Inflammatory macrophage (primary cell): Measurements from ENCODE around the gene SRP14.
A peak's percentile ranks its signal among the peaks of the same experiment; 100 is the strongest.

Experiments
- DNase-seq, 2 donors: peaks; one replicate each; pipeline ENCODE4 v3.0.0-alpha.2; 2020 to 2022

The SRP14 gene

DNA sequence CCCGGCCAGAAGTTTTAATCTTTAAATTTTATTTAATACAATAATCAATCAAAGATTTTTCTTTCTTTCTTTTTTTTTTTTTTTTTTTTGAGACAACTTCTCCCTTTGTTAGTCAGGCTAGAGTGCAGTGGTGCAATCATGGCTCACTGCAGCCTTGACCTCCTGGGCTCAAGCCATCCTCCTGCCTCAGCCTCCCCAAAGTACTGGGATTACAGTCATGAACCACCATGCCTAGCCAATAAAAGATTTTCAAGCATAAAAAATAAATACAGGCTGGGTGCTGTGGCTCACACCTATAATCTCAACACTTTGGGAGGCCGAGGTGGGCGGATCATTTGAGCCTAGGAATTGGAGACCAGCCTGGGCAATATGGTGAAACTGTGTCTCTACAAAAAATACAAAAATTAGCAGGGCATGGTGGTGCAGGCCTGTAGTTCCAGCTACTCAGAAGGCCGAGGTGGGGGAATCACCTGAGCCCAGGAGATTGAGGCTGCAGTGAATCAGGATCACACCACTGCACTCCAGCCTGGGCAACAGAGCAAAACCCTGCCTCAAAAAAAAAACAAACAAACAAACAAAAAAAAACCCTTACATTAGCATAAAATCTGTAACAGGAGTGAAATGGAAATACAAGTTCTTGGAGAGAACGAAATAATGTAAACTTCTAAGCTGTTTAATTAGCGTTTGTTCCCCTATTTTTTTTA, 29.1 kb upstream of the SRP14 start:
- no peak for DNase-seq

DNA sequence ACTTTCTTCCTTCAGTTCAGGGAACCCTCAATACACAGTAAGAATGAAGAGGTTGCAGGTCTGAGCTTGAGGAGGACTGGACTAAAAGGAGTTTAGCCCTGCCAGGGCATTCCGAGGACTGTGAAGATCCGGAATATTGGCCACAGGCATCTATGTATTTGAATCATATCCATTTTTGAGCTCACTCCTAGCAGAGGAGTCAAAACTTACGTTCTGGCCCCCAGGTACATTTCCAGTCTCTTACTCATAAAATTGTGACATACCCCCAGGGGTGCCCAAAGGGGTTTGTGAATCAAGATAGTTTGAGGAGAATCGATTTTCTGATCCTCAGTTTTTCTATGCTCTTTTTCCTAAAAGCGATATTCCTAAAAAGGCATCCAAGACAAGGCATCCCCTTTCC, 27.6 kb upstream of the SRP14 start:
- DNase-seq, result no peak

DNA sequence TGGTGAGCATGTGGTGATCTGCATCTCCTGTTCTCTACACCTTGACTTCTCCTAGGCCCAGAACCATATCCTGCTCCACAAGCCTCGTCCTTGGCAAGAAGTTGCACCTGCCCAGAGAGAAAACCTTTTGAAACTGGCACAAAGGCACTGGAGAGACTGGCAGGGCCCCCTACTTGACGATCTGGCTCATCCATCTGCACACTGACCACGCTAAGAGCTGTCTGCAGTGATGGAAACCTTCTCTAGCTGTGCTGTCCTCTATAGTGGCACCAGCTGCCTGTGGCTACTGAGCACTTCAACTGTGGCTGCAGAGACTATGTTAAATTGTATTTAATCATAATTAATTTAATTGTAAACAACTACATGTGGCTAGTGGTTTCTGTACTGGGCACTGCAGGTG, 26.2 kb upstream of the SRP14 start:
- no peak for DNase-seq

DNA sequence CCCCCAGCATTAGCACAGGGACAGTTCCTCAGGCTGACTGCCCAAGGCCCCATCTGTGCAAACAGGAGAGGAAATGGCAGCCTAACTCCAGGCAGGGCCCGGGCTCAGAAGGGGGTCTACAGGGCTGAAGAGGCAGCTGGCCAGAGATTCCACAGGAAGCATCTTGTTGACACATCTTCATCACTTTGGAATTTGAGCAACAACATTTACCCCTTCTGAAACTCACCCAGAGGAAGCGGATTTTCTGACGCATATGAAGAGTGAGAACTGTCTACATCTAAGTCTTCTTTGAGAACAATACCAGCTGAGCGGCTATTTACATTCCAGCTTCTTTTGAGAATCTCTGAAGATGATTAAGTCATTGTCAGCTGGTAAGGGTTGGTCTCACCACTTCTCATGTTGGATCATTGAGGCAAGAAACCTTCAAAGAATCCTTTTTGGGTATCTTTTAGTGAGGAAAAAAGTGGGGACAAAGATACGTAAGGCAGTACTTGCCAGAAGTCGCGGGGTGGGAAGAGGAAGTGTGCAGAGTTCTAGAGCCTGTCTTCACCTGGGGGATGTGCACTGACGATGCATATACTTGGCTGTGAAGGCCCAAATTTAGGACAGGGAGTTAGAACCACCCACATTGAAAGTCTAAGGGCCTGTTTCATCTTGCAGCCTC, 25.4 kb upstream of the SRP14 start:
- peak in 1 of 2 donors; percentile 65 for DNase-seq

DNA sequence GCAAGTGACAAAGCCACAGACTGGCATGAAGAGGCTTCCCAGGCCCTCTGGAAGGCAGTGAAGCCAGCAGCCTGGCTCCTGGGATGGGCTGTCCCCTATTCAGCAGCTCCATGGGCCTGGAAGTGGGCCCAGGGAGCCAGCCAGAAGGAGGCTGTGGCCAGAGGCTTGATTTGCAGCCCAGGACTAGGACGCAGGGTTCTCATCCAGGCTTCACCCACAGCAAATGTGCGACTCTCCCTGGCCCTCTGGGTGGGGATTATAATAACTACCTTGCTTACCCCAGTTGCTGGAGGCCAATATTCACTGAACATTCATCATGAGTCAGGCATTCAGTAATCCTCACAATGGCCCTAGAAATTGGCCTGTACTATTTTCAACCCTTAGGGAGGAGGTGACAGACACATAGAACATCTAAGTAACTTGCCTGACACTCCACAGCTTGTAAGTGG, 24.6 kb upstream of the SRP14 start:
- no peak for DNase-seq

DNA sequence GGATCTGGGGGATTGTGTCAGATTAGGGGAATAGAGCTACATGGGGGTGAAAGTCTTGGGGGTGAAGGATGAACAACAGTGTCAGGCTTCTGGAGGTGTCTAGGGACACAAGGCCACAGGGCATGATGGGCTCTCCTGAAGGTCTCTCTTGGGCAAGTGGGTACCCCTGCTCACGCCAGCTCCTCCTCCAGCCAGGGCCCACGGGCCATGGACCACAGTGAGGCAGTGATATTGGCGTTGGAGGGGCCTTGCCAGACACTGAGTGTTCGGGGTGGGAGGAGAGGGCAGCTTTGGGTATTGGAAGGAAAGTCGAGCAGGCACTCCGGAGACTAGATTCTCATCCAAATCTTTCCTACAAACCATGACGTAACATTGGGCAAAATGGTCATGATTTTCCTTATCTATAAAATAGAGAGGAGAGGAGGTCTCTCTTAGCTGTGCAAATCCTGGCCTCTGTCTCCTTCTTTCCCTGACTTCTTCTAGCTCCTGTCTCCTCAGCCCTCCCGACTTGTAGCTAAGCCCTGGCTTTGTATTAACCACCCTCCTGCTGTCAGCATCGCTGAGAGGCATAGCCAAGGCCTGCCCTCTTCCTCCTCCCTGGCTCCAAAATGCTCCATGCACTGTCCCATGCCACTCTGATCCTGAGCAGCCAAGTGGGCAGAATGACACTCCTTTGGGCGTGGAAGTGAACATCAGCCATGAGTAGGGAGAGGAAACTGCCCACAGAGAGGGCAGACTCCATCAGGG, 24.0 kb upstream of the SRP14 start:
- DNase-seq, result no peak

DNA sequence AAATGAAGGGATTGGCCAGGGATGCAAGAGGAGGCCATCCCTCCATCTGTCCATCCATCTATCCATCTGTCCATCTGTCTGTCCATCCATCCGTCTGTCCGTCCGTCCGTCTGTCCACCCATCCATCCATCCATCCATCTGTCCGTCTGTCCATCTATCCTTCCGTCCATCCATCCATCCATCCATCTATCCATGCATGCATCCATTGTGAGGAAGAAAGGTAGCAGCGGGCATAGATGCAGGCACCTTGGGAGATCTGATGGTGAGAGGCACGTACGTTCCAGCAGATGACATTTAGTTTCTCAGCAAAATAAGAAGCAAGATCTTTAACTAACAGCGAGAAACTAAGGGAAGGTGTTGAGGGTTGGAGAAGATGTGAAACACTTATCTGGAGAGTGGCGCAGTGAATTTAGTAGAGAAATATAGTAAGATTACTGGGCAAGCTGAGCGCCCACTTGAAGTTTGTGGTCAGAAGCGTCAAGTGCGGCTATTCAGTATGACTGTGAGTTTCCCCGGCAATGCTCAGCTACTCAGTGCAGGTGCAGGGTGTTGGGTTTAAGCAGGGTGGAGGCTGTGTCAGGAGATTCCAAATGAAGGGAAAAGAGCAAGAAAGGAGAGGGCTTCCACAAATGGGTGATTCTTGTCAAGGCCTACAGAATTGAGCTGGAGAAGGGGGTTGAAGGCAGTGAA, 22.4 kb upstream of the SRP14 start:
- DNase-seq, result no peak

DNA sequence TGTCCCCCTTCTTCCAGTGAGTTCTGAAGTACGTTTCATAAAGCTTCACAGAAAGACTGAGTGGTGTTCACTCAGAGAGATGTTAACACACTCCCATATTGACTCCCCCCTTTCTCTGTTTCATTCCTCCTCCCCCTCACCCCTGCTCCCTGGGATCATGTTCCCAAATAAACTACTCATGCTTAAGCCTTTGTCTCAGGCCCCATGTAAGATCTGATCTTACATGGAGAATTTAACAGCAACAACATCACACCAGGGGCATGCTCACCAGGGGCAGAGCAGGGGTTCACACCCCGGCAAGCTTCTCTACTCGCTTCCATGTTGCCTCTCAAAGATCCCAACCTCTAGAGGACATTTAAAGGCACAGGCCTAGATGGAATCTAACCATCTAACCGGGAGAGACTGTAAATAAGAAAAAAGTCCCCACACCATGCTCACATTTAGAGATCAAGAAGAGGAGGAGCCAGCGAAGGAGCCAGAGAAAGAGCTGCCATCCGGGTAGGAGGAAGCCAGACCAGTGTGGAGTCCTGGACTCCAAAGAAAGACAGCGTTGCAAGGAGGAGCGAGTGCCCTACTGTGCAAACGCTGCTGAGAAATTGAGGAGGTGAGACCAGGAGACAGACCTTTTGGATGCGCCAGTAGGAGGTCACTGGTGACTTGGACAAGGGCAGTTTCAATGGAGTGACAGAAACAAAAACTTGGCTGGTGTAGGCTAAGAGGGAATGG, 21.4 kb upstream of the SRP14 start:
- no peak for DNase-seq

DNA sequence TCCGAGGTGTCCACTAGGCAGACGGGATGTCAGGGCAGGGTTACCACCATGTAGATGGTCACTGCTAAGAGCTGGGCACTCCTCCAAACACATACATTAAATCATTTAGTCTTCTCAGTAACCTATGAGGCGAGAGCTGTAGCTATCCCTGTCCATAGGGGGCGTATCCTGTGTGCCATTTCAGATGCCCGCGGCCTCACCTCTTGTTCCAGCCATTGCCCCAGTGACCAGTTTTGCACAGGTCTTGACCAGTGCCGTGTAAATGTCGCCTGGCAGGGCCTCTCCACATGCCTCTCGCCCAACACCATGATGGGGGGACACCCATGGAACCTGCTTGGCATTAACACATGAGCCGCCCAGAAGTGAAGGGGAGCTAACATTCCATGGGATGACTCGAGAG, 20.8 kb upstream of the SRP14 start:
- DNase-seq, result no peak

DNA sequence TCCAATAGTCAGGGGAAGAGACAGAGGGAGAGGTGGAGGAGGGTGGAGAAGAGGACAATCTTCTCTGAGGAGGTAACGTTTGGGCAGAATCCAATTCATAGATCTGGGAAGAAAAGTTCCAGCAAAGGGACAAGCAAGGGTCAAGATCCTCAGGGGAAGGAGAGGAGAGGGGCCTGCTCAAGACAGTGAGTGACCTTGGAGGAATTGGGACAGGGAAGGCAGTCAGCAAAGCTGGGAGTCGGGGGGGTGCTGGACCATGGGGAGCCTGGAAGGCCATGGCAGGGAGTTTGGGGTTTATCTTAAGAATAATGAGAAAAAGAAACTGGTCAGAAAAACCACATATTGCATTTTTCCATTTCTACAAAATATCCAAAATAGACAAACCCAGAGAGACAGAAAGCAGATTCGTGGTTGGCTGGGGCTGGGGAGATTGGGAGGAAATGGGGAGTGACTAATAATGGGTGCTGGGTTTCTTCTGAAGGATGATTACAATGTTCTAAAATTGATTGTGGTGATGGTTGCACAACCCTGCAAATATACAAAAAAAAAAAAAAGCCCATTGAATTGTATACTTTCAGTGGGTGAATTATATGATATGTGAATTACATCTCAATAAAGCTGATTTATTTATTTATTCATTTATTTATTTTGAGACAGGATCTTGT, 19.6 kb upstream of the SRP14 start:
- no peak for DNase-seq

DNA sequence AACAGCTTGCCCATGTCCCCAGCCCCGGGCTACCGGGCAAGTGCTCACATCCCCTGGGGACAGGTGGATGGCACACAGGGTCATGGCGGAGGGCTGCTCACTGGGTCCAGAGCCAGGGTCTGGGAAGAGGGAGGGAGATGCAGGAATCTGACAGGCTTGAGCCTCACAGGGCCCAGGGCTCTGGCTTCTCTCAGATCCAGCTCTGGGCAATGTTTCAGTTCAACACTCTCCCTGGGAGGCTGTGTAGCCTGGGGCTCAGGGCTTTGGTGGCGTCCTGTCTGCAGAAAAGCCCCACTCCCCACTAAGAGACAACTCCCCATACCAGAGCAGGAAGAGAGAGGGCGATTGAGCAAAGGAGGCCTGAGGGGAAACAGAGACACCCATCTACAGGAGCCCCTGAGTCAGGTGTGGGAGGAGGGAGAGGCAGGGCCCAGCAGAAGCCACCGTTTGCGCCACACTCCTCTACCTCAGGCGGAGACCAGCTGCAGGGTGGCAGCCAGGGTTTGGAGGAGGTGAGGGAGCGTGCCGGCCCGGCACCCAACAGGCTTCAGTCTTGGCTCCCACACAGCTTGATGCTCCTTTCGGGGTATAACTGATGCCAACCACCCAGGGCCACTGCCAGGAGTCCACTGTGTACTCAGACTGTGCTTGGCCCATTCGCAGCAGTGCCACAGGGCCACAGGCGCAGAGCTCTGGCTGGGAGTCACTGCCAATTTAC, 16.8 kb upstream of the SRP14 start:
- no peak for DNase-seq

DNA sequence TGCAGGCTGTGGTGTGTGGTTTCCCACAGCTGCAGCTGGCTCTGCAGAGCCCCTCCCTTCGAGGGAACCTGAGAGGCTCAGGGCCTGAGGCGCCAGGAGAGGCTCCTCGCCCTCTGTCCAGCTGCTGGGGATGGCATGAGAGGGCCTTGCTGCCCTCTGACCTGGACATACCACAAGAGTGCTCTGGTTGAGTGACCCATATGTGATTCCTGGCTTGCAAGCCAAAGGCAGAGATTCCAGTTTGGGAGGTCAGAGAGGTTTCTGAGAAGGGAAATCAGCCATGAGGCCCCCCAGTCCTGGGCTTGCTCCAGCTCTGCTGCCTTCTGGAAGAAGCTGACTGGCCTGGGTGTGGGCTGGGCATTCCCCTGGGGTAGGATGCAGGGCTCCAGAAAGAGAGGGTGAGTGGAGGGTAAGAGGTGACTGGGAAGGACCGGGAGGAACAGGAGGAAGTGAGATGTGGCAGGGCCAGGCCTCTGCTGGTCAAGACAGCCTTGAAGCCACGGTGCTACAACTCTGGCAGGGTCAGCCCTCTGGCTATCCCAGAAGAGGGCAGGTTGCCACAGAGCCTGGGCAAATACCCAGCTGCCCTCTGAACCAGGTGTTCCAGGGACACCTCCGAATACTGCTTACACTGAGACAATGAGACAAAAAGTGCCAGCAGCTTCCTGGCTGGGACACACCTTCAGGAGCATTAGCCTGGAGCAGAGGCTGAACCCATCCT, 16.0 kb upstream of the SRP14 start:
- no peak for DNase-seq

DNA sequence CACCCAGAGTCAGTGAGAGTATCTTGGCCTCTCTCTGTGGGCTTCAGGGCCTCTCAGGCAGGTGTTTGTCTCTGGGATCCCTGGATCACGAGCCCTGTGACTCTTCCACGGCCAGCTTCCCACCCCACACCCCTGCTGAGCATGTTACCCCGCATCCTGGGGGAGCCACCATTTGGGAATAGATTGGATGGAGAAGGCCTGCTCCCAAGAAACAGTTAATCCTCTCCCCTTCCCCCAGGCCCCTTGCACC, 15.5 kb upstream of the SRP14 start:
- no peak for DNase-seq

DNA sequence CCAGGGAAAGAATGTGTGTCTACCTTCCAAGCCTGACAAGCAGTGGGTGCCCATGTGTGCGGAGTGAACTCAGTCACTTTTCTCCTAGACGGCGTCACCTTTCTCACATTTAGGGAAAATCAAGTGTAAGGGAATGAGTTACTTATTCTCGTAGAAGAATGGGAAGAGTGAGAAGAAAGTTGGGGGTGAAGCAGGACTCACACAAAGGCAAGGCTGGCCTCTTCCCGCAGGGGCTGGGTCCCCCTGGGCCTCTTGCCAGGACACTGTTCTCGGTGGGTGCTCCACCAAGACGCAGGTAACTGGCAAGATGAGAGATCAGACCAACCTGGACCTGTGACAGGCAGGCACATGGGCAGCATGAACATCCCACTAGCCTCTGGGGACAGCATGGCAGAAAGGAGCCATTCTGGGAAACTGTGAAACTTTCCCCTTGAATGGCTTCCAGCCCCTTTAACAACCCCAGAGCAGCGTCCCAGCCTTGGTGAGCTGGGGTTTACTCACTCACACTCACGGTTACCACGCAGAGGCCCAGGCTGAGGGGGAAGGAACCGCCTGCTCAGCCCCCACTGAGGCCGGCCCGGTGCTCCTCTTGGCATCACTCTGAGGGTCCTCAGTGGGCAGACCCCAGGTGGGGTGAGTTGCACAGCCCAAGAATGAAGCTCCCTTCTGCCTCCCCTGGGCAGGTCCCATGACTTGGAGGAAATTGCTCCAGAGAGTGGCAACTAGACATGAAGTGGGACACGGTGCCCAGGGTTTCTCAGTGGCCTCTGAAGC, 15.0 kb upstream of the SRP14 start:
- peak in 1 of 2 donors; percentile 29 for DNase-seq

DNA sequence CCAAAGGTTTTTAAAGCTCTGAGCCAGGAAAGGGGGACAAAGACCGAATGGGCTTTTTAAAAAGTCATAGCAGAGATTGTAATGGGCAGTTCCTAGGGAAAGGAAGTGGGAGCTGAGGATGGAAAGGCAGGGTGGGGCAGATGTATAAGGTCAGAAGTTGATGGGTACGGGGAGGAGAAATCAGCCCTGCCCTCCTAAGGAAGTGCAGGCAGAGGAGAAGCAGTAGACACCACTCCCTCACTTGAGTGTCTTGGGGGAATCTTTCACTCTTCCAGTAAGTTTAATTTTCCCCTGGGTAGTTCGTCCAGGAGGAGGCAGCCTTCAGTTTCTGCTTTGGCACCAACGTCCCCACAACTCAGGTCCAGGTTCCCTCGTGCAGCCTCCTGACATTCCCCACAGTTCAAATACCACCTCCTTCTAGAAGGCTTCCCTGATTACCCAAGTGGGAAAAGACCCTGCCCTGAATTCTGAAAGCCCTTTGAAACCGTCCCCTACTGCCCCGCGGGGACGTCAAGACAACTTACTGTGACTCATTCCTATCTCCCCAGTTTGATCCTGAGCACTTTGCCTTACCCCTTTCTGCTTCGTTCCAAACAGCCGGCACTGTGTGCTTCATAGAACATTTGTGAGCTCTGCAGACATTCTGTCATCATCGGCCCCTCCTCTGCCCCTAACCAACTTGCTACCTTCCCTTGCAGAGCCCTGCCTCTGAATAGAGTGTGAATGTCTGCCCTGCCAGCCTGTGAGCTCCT, 14.3 kb upstream of the SRP14 start:
- DNase-seq, result no peak

DNA sequence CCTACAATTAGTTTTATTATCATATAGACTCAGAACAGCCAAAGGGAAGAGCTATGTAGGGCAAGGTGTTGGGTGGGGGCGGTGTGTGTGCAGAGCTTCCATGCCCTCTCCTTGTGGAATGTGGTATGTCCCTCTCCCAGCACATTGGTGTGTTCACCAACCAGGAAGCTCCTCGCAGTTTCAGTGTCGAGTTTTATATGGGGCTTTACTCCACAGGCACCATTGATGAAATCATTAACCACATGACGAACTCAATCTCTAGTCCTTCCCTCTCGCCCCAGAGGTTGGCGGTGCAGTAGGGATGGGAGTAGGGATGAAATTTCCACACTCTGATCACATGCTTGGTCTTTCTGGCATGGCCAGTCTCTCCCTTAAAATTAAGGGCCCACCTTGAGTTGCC, 13.6 kb upstream of the SRP14 start:
- peak; percentile 62 to 65 for DNase-seq

DNA sequence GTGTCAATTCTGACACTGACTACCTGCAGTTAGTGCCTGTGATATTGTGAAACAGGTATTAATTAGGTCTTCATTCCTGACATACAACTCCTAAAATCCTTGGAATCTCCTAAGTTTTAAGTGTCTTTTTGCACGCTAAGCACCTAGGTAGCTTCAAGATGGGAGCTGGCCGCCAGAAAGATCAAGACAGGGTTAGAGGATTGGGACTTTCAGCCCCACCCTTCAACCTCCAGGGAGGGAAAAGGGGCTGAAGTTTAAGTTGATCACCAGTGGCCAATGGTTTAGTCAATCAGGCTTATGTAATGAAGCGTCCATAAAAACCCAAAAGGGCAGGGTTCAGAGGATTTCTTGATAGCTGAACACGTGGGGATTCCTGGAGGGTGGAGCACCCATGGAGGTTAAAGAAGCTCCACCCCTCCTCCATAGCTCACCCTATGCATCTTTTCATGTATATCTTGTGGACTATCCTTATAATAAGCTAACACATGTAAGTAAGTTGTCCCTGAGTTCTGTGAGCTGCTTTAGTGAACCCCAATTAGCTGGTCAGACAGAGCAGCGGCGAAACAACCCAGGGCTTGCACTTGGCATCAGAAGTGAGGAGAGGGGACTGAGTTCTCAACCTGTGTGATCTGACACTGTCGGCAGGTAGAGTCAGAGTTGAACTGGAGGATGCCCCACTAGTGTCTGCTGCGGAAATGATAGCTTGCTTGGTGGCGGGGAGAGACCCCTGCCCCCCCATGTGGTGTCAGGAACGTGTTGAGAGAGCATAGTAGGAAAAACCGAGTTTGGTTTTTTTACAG, 12.8 kb upstream of the SRP14 start:
- DNase-seq, result no peak

DNA sequence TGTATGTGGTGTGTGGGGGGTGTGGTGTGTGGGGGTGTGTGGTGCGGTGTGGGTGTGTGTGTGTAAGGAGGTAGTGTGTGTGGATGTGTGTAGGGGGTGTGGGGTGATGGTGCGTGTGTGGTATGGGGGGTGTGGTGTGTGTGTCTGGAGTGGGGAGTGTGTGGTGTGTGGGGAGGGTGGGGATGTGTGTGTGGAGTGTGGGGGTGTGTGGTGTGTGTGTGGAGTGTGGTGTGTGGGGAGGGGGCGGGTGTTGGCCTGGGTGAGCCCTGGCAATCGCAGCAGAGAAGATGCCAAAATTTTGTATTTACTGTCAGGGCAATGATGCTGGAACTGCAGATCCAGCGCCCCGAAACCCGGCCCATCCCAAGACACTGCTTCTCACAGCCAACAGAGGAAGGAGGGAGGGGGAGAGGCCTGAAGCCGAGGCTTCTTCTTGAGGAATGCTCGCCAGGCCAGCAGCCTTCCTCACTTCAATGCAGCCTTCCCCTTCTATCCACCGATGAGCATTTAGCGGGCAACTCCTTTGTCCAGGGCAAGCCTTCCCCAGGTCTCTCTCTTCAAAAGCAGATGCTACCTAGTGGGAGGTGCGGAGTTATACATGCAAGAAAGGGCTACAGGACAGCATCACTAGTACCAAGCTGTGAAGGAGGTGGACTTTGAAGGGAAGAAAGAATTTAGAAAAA, 11.9 kb upstream of the SRP14 start:
- DNase-seq, result no peak
